Measurements from ENCODE around the gene FBN3. TPM values are rescaled to one million over a fixed set of nuclear protein-coding genes. Genes with fewer than 3 reads are reported as not detected.
"Not testable (repeated sequence)": the region's sequence is repeated elsewhere in the genome, so short reads cannot be mapped to it uniquely, and the experiment has no call there.

FBN3 gene
- total RNA-seq, 1 donor from 2014 or later = 0.02 TPM

GRCh38 chr19:8120636-8121480 is 28.5 kb downstream of the FBN3 start:
- intact Hi-C loops (cut with micrococcal nuclease) = no loop called here

GRCh38 chr19:8117991-8118390 is 31.4 kb downstream of the FBN3 start:
- intact Hi-C loops (cut with micrococcal nuclease) = no loop called here

- intact Hi-C loops (cut with micrococcal nuclease) = no loop called here
Observed at GRCh38 chr19:8116437-8117293, 32.7 kb downstream of the FBN3 start.

- intact Hi-C loops (cut with micrococcal nuclease) = no loop called here
Observed at GRCh38 chr19:8115805-8116396, 33.5 kb downstream of the FBN3 start.

- intact Hi-C loops (cut with micrococcal nuclease) = no loop called here
Observed at GRCh38 chr19:8113017-8113416, 36.4 kb downstream of the FBN3 start.

- intact Hi-C loops (cut with micrococcal nuclease) = no loop called here
Observed at GRCh38 chr19:8111376-8111775, 38.0 kb downstream of the FBN3 start.

- intact Hi-C loops (cut with micrococcal nuclease) = no loop called here
Observed at GRCh38 chr19:8110931-8111330, 38.5 kb downstream of the FBN3 start.

GRCh38 chr19:8109890-8110662 is 39.3 kb downstream of the FBN3 start:
- intact Hi-C loops (cut with micrococcal nuclease) = no loop called here

- intact Hi-C loops (cut with micrococcal nuclease) = no loop called here
Observed at GRCh38 chr19:8109455-8109854, 39.9 kb downstream of the FBN3 start.

- intact Hi-C loops (cut with micrococcal nuclease) = no loop called here
Observed at GRCh38 chr19:8108560-8109445, 40.6 kb downstream of the FBN3 start.

- intact Hi-C loops (cut with micrococcal nuclease) = no loop called here
Observed at GRCh38 chr19:8107301-8107903, 42.0 kb downstream of the FBN3 start.

GRCh38 chr19:8105471-8105870 is 43.9 kb downstream of the FBN3 start:
- intact Hi-C loops (cut with micrococcal nuclease) = no loop called here

GRCh38 chr19:8101910-8102309 is 47.5 kb downstream of the FBN3 start:
- intact Hi-C loops (cut with micrococcal nuclease) = not testable (repeated sequence)

- intact Hi-C loops (cut with micrococcal nuclease) = no loop called here
Observed at GRCh38 chr19:8101311-8101710, 48.1 kb downstream of the FBN3 start.

- intact Hi-C loops (cut with micrococcal nuclease) = no loop called here
Observed at GRCh38 chr19:8097681-8098567, 51.5 kb downstream of the FBN3 start.

- intact Hi-C loops (cut with micrococcal nuclease) = no loop called here
Observed at GRCh38 chr19:8097198-8097597, 52.2 kb downstream of the FBN3 start.

- intact Hi-C loops (cut with micrococcal nuclease) = no loop called here
Observed at GRCh38 chr19:8096071-8096470, 53.3 kb downstream of the FBN3 start.

- intact Hi-C loops (cut with micrococcal nuclease) = no loop called here
Observed at GRCh38 chr19:8095354-8095886, 54.0 kb downstream of the FBN3 start.

GRCh38 chr19:8094336-8094735 is 55.1 kb downstream of the FBN3 start:
- intact Hi-C loops (cut with micrococcal nuclease) = no loop called here

Measured in T-helper 1 cell treated with Interleukin-12 subunit alpha and Interleukin-12 subunit beta and Interleukin-4 antibody, amounts not matched to agents 30 ng/mL and 1 ng/mL, for 36 hours (primary cell).